ENCODE measurements around the gene MESP1. TPM values are rescaled to one million over a fixed set of nuclear protein-coding genes. Genes with fewer than 3 reads are reported as not detected.

MESP1 gene
- total RNA-seq, 2 experiments from 2014 or later: 0.22 TPM; not detected in 1

DNA sequence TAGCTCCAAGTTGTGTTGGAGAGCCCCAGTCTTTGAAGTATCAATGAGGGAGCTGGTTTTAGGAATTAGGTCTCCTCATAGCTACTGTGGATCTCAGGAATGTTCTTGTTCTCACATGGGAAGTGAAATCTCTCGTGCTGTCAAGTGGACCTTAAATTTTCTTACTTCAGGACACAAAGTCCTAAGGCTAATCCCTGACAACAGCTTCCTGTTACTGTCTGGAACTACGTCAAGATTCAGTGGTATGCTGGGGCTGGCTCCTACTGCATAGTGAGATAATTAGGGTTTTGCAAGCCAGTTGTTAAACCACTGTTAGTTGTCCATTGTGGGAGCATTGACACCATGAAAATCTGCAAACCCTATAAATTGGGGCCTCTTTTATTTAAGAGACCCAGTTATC lies 22.8 kb downstream of the MESP1 start:
- DNase-seq: no peak
- ChIA-PET CTCF (interaction anchor here (1.1 kb wide), 1 partner anchor 10 kb away, joined by 3 read pairs; no protein-coding TSS in a partner anchor), POLR2A (no interaction called here)
- TF ChIP-seq, protein P1, sequence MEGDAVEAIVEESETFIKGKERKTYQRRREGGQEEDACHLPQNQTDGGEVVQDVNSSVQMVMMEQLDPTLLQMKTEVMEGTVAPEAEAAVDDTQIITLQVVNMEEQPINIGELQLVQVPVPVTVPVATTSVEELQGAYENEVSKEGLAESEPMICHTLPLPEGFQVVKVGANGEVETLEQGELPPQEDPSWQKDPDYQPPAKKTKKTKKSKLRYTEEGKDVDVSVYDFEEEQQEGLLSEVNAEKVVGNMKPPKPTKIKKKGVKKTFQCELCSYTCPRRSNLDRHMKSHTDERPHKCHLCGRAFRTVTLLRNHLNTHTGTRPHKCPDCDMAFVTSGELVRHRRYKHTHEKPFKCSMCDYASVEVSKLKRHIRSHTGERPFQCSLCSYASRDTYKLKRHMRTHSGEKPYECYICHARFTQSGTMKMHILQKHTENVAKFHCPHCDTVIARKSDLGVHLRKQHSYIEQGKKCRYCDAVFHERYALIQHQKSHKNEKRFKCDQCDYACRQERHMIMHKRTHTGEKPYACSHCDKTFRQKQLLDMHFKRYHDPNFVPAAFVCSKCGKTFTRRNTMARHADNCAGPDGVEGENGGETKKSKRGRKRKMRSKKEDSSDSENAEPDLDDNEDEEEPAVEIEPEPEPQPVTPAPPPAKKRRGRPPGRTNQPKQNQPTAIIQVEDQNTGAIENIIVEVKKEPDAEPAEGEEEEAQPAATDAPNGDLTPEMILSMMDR (IDR thresholded peaks at IDR 0.05): no peak
- Mint-ChIP-seq H3K27ac (no peak overlapping the region), H3K9me3 (peaks cover 1% of the 10 kb centered on the region), H3K27me3 (no peaks in the 10 kb centered on the region), H3K4me1 (ENCODE audit: low read depth) (no peaks in the 10 kb centered on the region), H3K36me3 (ENCODE audit: low read depth) (no peaks in the 10 kb centered on the region), H3K4me3 (no peak overlapping the region)
- no peak overlapping the region for H3K27ac ChIP-seq (ENCODE audit: low read depth in 1 of 2, low read length in 2 of 2)
- no peak overlapping the region for H3K4me3 ChIP-seq (ENCODE audit: low read length)
- no peak for ATAC-seq (ENCODE audit: poor library complexity)
- no peaks in the 10 kb centered on the region for H3K36me3 ChIP-seq (ENCODE audit: insufficient read depth, low read length)
- intact Hi-C loops (cut with DNase I, micrococcal nuclease): no loop called here
- no peaks in the 10 kb centered on the region for H3K9me3 ChIP-seq (ENCODE audit: control insufficient read depth in 1 of 2, insufficient read depth in 1 of 2, low read length in 2 of 2)
- H3K4me1 ChIP-seq (ENCODE audit: insufficient read depth, low read length): no peaks in the 10 kb centered on the region
- H3K27me3 ChIP-seq (ENCODE audit: control insufficient read depth in 1 of 2, insufficient read depth in 2 of 2, low read length in 2 of 2): no peaks in the 10 kb centered on the region

DNA sequence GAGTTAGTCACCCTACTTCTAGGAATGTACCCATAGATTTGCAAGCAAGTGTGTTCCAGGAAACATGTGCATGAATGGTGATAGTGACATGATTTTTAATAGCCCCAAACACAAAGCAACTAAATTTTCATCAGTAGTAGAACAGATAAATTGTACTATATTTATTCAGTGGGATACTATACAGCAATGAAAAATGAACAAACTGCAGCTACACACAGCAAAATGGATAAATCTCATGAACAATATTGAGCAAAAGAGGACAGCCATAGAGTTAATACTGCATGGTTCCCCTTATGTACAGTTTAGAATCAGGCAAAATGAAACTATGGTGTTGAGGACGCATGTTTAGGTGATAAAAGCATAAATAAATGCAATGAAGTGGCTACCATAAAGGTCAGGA lies 26.0 kb downstream of the MESP1 start:
- no peak overlapping the region for H3K4me3 Mint-ChIP-seq
- Histone ChIP-seq H3K27ac (ENCODE audit: low read depth in 1 of 2, low read length in 2 of 2) (no peak overlapping the region), H3K36me3 (ENCODE audit: insufficient read depth, low read length) (no peaks in the 10 kb centered on the region), H3K27me3 (ENCODE audit: control insufficient read depth in 1 of 2, insufficient read depth in 2 of 2, low read length in 2 of 2) (peaks cover 4 to 6% of the 10 kb centered on the region in 2 experiments), H3K9me3 (ENCODE audit: control insufficient read depth in 1 of 2, insufficient read depth in 1 of 2, low read length in 2 of 2) (no peaks in the 10 kb centered on the region), H3K4me1 (ENCODE audit: insufficient read depth, low read length) (no peaks in the 10 kb centered on the region), H3K4me3 (ENCODE audit: low read length) (no peak overlapping the region)
- H3K36me3 Mint-ChIP-seq (ENCODE audit: low read depth): no peaks in the 10 kb centered on the region
- ATAC-seq (ENCODE audit: poor library complexity): no peak
- ChIA-PET CTCF (no interaction called here), POLR2A (no interaction called here)
- no peak overlapping the region for H3K27ac Mint-ChIP-seq
- DNase-seq: no peak
- peaks cover 1% of the 10 kb centered on the region for H3K9me3 Mint-ChIP-seq
- no peaks in the 10 kb centered on the region for H3K4me1 Mint-ChIP-seq (ENCODE audit: low read depth)
- TF ChIP-seq, protein P1 (IDR thresholded peaks at IDR 0.05): no peak
- intact Hi-C loops (cut with DNase I, micrococcal nuclease): no loop called here
- peaks cover 15% of the 10 kb centered on the region for H3K27me3 Mint-ChIP-seq

DNA sequence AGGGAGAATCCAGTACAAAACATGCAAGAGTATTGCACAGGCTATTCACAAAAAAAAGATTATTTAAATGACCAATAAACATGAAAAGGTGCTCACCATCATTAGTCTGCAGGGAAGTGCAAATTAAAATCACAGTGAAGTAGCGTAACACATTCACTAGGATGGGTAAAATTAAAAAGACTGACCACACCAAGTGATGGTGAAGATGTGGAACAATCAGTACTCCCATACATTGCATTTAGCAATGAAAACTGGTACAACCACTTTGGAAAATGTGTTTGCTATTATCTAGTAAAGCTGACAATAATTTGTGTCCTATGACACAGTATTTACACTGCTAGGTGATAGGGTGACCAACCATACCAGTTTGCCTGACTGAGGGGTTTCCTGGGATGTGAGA lies 26.4 kb downstream of the MESP1 start:
- no peak overlapping the region for H3K4me3 ChIP-seq (ENCODE audit: low read length)
- H3K9me3 ChIP-seq (ENCODE audit: control insufficient read depth in 1 of 2, insufficient read depth in 1 of 2, low read length in 2 of 2): no peaks in the 10 kb centered on the region
- H3K4me1 ChIP-seq (ENCODE audit: insufficient read depth, low read length): no peaks in the 10 kb centered on the region
- H3K9me3 Mint-ChIP-seq: peaks cover 1% of the 10 kb centered on the region
- H3K36me3 ChIP-seq (ENCODE audit: insufficient read depth, low read length): no peaks in the 10 kb centered on the region
- POLR2A ChIA-PET: no interaction called here
- H3K27ac ChIP-seq (ENCODE audit: low read depth in 1 of 2, low read length in 2 of 2): no peak overlapping the region
- intact Hi-C loops (cut with DNase I, micrococcal nuclease): no loop called here
- DNase-seq: no peak
- TF ChIP-seq, protein P1 (IDR thresholded peaks at IDR 0.05): no peak
- H3K27me3 ChIP-seq (ENCODE audit: control insufficient read depth in 1 of 2, insufficient read depth in 2 of 2, low read length in 2 of 2): peaks cover 4 to 6% of the 10 kb centered on the region in 2 experiments
- H3K4me3 Mint-ChIP-seq: no peak overlapping the region
- CTCF ChIA-PET: no interaction called here
- peaks cover 15% of the 10 kb centered on the region for H3K27me3 Mint-ChIP-seq
- ATAC-seq (ENCODE audit: poor library complexity): no peak
- H3K36me3 Mint-ChIP-seq (ENCODE audit: low read depth): no peaks in the 10 kb centered on the region
- no peak overlapping the region for H3K27ac Mint-ChIP-seq
- no peaks in the 10 kb centered on the region for H3K4me1 Mint-ChIP-seq (ENCODE audit: low read depth)

Measured in CD4-positive, alpha-beta T cell (primary cell).